CD1c-positive myeloid dendritic cell (primary cell): ENCODE data around the gene ARL8A.
A peak's percentile ranks its signal among the peaks of the same experiment; 100 is the strongest.
"Not testable (repeated sequence)": the region's sequence is repeated elsewhere in the genome, so short reads cannot be mapped to it uniquely, and the experiment has no call there.

ENCODE experiments used
- DNase-seq: peaks from one replicate; pipeline ENCODE4 v3.0.0-alpha.2; 2016; ENCODE audit errors: extremely low spot score

The ARL8A gene

DNA sequence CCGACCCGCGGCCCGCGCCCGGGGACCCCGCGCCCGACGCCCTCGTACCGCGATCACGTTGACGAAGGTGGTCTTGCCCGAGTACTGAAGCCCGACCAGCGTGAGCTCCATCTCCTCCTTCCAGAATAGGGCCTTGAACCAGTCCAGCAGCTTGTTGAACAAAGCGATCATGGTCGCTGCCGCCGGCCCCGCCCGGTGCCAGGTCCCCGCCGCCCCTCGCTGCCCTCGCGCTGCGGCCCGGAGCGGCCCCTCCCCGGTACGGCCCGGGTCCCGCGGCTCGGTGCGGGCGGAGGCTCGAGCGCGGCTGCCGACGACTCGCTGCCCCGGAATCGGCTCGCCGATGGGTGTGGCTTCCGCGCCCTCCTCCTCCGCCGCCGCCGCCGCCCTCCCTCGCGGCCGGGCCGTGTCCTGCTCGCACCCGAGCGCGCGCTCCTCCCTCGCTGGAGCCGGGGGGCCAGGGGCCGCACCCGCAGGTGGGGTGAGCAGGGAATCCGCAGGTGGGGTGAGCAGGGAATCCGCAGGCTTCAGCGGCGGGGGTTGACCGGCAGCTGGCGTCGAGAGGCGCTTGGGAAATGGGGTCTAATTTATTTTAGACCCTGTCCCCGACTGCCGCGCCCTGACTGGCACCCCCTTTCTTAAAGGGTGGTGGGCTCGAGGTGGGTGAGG is at the start of gene ARL8A:
Gene ARL8A (minus strand): TSS at position 336 of the 666 bp plus-strand sequence. CDS start 165 bp downstream, at position 171.
- DNase-seq, result peak; percentile 72

DNA sequence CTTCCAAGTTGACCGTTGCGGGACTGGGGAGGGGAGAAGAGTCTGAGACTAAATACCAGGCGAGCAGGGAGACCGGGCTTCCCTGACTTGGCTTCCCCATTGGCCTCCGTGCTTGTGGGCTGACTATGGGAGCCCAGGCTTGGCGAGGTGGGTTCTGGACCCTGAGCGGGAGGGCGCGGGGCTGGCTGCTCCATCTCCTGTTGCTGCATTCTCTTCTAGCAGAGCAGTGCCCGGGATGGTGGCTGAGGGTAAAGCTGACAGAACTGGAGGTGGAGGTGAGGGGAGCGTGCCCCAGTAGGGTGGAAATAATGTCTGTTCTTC is 49.8 kb upstream of the ARL8A start:
- DNase-seq, result no peak

DNA sequence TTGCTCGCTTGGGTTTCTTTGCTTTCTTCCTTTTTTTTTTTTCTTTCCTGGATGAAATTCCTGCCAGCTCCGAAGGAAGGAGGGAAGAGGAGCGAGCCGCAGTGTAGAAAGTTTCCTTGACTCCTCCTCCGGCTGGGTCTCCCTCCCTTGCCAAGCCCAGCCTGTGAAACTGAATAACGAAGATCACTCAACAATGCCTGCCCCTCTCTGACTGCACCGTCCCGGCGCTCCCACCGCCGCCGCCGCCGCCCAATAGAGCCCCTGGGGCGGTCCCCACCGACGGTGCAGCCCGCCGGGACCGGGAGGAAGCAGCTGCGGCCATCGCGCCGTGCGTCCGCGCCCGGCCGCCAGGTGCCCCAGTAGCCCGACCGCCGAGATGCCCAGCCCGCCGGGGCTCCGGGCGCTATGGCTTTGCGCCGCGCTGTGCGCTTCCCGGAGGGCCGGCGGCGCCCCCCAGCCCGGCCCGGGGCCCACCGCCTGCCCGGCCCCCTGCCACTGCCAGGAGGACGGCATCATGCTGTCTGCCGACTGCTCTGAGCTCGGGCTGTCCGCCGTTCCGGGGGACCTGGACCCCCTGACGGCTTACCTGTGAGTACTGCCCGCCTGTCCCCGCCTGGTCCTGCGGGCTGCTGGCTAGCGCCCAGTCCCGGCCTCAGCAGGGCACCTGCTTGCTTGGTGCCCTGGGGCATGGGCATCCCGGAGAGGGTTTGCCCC is 49.2 kb upstream of the ARL8A start, which contains the start of gene LGR6:
Gene LGR6 (plus strand): TSS at position 186 of the 714 bp plus-strand sequence. CDS start 191 bp downstream, at position 377.
- DNase-seq, result no peak

DNA sequence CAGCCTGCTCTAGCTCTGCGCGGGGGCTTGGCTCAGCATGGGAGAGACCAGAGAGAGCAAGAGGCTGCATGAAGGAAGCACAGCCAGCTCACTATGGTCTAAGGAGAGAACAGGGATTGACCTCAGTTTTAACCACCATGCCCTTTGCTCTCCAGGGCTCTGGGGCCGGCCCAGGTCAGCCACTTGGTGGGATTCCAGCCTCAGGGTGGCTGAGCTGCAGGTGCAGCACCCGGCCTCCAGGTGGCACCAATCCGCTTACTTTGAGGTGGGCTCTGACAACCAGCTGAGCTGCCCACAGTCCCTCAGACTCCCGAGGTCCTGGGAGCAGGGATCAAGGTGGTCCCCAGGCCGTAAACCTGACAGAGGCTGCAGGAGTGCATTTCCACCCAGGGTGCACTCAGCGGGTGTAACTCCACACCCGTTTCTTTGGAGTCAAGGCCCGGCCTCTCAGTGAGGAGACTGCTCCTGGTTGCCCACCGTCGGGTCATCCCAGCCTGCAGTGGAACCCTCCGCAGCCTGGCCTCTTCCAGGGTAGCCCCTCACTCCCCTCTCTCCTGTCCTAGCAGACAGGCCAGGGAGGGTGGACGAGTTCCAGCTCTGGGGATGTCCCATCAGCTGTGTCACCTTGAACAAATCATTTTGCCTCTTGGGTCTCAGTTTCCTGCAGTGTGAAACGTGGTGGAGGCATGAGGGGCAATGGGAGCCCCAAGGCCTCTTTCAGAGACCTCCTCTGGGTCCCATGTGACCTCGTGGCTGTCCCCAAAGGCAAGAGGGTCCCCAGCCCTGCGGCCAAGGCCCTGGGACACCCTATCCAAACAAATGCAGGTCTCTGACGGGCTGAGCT is 48.5 kb upstream of the ARL8A start:
- DNase-seq, result peak; percentile 59

DNA sequence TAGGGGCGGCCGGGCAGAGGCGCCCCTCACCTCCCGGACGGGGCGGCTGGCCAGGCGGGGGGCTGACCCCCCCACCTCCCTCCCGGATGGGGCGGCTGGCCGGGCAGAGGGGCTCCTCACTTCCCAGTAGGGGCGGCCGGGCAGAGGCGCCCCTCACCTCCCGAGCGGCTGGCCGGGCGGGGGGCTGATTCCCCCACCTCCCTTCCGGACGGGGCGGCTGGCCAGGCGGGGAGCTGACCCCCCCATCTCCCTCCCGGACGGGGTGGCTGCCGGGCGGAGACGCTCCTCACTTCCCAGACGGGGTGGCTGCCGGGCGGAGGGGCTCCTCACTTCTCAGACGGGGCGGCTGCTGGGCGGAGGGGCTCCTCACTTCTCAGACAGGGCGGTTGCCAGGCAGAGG is 46.9 kb upstream of the ARL8A start:
- not testable (repeated sequence) for DNase-seq

DNA sequence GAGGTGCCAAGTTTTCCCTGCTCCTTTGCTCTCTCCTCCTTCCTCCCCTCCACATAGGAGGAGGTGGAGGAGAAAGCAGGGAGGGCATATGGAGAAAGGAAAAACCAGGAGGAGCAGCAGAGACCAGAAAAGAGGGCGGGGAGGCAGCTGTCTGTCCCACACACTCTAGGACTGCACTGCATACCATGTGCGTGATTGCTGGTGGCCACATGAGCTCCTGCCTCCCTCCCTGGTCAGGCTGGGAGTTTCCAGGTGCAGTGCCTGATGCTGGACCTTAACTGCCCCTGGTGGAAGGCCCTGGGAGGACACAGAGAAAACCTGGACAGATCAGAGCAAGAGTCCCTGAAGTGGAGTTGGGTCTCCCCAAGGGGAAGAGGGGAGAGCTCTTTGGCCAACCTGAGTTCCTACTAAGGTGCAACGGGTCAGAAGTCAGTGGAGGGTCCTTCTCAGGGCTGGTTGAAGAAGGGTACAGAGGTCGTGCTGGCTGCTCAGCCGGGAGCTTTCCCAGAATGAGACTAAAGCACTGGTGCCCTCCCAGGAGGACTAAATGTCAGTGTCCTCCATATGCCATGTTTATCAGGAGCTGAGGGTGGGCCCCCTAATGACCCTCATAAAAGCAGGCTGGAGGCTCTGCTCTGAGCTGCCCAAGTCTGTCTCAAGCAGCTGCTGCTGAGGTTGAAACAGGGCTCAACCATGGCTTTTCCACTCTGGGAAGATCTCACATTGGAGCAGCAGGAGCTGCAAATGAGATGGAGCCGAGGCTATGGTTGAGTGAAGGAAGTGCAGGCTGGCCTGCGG is 45.6 kb upstream of the ARL8A start:
- no peak for DNase-seq

DNA sequence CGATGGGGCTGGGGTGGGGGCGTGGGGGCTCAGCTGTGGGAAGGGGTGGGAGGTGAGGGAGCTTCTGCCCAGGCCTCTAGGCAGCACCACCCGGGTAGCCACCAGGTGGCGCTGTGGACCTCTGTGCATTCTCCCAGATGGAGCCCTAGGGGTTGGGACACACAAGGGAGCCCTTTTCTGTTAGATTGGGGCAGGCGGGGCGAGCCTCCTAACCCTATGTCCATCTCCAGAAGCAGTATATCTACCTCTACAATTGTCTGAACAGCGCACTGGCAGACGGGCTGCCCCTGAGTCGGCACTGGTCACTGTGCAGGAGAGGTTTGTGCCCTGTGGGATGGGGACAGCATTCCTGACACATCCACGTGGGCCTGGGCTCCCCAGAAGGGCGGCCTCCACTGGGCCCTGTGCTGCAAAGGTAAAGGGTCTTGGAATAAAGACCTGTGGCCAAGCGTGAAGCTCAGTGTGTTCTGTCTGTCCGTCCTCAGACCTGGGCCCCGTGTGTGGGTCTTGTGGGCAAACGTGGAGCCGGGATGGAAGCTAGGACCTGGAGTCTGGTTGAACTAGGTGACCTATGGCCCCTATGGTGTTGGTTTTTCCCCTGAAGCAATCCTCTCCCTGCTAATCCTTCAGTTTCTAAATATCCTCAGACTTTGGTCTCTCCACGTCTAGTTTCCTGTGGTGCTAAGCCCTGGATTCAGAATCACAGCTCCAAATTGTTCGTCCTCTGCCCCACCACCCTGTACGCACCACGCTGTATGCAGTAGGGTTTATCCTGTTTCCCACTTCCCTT is 44.7 kb upstream of the ARL8A start:
- peak; percentile 79 for DNase-seq

DNA sequence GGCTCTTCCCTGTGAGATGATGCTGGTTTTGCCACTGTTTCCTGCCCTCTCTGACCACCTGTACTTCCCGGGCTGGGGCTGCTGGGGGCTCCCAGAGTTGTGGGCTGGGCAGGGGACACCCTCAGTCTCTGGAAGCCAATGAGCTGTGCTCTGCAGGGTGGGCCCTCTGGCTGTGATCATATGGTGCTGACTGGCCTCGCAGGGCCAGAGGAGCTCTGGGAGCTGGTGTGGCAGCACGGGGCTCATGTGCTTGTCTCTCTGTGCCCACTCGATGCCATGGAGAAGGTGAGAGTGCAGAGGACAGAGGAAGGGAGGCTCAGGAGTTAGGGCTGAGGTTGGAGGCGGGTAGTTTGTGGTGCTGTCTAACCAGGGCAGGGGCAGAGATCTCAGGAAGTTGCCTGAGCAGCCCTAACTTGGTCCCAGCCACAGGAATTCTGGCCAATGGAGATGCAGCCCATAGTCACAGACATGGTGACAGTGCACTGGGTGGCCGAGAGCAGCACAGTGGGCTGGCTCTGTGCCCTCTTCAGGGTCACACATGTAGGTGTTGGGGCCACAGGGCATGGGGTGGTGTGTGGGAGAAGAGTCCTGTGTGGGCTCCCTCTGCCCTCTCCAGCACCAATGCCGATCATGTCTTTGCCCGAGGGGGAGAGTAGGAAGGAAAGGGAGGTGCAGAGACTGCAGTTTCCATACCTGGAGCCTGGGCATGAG is 43.3 kb upstream of the ARL8A start:
- no peak for DNase-seq

DNA sequence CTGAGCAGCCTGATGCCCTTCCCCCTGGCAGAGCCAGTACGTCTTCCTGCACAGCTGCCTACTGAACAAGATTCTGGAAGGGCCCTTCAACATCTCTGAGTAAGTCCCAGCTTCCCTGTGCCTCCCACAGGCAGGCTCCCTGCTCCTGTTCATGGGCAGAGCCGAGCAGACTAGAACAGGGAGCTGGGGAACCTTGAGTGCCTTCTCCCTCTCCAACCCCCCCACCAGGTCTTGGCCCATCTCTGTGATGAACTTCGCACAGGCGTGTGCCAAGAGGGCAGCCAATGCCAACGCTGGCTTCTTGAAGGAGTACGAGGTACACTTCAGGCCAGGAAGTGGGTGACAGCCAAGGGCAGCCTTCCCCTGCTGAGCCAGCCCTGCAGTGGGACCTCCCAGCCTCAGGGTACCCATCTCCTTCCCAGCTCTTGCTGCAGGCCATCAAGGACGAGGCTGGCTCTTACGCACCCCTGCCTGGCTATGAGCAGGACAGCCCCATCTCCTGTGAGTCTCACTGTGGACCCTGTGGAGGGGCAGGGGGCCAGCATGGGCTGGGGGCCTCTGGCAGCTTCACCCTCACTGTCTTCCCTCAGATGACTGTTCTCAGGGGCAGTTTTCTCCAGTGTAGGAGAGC is 42.6 kb upstream of the ARL8A start:
- DNase-seq, result no peak

DNA sequence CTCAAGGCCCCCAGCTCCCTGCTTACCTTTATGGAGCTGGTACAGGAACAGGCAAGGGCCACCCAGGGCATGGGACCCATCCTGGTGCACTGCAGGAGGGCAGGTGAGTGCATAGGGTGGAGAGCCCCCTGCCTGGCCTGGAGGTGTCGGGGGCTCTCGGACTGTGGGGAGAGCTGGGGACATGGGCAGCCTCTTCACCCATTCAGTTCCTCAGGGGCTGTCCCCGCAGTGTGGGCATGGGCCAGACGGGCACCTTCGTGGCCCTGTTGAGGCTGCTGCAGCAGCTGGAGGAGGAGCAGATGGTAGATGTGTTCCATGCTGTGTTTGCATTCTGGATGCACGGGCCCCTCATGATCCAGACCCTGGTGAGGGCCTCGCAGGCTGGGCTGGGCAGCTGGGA is 41.8 kb upstream of the ARL8A start:
- no peak for DNase-seq

DNA sequence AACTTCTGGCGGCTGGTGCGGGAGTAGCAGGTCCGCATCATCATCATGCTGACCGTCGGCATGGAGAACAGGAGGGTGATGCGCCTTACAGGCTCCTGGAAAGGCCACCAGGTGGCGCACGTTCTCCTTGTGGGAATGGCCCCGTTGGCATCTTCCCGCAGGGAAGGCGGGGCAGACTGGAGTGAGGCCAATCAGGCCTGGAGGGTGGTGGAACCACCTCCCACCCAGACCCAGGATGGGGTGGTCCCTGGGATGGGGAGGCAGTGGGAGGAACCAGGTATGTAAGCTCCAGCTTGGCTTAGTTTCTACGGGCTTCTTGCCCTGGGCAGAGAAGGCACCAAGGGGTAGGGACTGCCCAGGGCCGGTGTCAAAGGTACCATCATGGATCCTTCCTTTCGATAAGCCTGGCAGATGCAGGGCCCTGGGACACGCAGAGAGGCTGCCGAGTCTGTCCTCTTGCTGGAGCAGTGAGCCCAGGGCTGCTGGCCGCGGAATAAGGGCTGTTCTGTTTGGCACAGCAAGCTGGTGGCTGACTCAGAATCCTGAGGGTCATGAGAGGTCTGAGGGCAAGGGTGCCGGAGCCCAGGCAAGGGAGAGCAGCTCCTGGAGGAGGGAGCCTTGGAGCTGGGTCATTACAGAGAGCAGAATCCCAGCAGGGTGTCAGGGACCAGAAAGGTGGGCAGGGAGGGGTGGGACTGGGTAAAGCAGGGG is 40.4 kb upstream of the ARL8A start:
- DNase-seq, result peak; percentile 85

DNA sequence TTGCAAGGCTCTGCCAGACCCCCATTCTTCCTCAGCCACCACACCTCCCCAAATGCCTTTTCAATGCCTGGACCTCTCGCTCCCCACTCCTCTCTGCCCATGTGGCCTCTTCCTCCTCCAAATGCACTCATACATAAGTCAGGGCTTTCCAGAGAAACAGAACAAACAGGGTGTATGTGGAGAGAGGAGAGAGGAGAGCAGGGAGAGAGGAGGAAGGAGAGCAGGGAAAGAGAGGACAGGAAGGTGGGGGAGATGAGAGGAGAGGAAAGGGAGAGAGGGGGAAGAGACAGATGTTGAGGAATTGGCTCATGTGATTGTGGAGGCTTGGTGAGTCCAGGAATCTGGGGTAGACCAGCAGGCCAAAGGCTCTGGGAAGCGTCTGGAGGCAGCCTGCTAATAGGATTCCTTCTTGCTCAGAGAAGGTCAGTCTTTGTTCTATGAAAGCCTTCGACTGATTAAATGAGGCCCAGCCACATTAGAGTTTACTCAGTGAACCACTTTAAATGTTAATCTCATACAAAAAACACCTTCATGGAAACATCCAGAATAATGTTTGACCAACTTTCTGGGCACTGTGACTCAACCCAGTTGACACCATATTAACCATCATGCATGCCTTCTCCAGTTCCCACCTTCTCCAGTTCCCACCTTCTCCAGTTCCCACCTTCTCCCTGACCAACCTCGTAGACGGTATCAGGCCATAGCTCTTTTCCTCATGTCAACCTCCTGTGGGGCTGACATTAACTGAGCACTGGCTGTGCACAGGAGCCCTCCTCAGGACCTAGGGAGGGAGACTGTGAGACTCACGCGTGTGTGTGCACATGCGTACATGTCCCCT is 37.7 kb upstream of the ARL8A start:
- DNase-seq, result no peak

DNA sequence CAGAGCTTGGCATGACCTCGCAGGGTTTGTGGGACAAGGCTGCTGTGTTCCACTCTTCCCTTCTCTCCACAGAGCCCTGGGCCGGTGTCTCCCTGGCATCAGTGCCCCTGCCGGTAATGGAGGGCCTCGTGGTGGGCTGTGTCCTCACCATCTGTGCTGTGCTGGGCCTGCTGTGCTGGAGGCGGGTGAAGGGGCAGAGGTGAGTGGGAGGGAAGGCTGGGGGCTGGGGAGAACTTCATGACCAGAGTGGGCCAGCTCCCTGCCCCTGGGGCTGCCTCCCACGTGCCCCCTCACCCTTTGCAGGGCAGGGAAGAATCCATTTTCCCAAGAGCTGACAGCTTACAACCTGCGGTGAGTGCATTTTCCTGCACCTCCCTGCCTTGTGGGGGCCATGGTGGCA is 37.0 kb upstream of the ARL8A start:
- no peak for DNase-seq

DNA sequence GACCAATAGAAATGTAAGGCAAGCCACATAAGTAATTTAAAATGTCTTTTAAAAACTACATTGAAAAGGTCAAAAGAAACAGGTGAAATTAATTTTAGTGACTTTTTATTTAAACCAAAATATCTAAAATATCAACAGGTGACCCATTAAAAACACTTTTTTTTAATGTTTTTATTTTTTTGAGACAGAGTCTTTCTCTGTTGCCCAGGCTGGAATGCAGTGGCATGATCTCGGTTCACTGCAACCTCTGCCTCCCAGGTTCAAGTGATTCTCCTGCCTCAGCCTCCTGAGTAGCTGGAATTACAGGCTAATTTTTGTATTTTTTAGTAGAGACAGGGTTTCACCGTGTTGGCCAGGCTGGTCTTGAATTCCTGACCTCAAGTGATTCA is 36.2 kb upstream of the ARL8A start:
- not testable (repeated sequence) for DNase-seq

DNA sequence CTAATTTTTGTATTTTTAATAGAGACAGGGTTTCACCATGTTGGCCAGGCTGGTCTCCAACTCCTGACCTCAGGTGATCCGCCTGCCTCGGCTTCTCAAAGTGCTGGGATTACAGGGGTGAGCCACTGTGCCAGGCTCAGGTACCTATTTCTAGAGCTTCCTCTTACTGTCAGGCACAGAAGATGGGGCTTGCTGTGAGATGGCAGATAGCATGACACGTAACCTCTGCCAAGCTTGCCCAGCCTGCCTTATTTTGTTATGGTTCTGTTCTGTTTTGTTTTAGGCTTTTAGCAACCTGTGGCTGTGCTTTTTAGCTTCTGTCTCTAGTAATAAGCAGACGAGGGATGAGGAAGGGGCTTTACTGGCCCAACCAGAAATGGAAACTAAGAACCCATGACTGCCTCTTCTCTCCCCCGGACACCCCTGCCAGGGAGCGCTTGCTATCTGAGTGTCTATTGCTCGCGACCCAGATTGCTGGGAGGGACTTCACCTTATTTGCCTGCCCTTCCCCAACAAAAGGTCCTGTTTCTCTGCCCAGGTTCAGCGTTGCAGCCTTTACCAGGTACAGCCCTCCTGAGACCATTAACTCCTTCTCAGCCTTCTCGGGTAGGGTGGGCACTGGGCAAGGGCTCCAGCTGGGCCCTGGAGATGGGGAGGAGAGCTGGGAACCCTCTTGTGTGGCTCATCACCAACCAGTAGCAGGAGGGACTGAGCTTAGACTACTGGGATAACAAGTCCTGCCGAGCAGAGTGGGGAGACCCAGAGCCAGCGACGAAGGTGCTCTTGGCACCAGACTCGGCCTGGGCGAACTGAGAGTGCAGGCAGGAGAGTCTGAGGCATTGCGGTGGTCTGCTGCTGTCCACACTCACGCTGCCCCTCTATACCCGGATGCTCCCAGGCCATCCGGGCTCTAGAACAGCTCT is 35.6 kb upstream of the ARL8A start:
- DNase-seq, result no peak

DNA sequence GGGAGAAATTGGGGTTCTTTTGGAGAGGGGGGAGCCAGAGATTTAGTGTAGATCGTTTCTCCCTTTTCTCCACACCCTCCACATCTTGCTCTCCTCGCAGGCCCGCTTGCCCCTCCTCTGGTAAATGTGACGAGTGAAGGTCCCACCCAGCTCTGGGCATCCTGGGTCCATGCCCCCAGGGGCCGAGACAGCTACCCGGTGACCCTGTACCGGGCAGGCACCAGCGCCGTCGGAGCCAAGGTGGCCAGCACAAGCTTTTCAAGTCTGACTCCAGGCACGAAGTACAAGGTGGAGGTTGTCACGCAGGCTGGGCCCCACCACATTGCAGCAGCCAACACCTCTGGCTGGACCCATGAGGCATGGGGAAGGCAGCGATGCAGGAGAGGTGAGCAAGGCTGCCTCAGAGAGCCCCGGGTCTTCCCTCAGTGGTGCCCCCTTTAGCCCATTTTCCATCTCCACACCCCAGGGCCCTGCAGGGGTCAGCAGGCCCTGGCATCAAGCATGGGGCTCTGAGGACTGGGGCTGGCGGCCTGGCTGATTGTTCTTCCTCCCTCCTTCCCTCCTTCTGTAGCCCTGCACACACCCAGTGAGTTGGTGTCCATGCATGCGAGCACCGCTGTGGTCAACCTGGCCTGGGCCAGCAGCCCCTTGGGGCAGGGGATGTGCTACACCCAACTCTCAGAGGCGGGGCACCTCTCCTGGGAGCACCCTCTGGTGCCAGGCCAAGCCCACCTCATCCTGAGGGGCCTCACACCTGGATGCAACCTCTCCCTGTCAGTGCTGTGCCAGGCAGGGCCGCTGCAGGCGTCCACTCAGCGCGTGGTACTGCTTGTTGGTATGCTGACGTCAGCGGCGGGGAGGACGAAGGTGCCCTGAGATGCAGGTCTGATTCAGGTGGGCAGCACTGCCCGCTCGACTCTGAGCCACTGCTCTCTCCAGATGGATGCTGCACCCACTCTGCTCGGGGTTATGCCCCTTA is 32.7 kb upstream of the ARL8A start:
- no peak for DNase-seq
